GM12878 (cell line): Measurements from ENCODE around the gene C15orf39. TPM values are rescaled to one million over a fixed set of nuclear protein-coding genes. Genes with fewer than 3 reads are reported as not detected.

Source experiments
- ATAC-seq: fragments of 200-7000 bp; cut with Tn5 transposase; 3 replicates; pipeline ENCODE4 v1.9.1; 2020; ENCODE audit warnings: mild to moderate bottlenecking, moderate library complexity
- BruUV-seq: library from RNA; stranded (reverse); fragments of 400-500 nt; replicated peaks from 2 replicates; lab custom pipeline; 2021; lab: Mats Ljungman, UMichigan
- CTCF ChIA-PET: fragments of 300-600 bp; sonication (Branson Sonifier 250); formaldehyde crosslinking; extraction: SDS; loops from one replicate; lab custom pipeline; 2021; ENCODE audit warnings: inconsistent platforms; lab: Yijun Ruan, JAX
- POLR2A ChIA-PET: fragments of 350-600 bp; formaldehyde crosslinking; extraction: SDS; loops from one replicate; lab custom pipeline; 2021; ENCODE audit warnings: inconsistent platforms; lab: Charles Lee
- RAD21 ChIA-PET: fragments of 300-600 bp; sonication (Branson Sonifier 250); formaldehyde crosslinking; loops from one replicate; lab custom pipeline; 2023; ENCODE audit warnings: antibody characterized with exemption; ENCODE audit not compliant: unreplicated experiment; lab: Charles Lee
- SMC1A ChIA-PET: fragments of 300-600 bp; sonication (Branson Sonifier 250); formaldehyde crosslinking; loops from one replicate; lab custom pipeline; 2023; ENCODE audit not compliant: unreplicated experiment, uncharacterized antibody; lab: Charles Lee
- DNase-seq: peaks from one replicate; pipeline ENCODE4 v3.0.0-alpha.2; 2011; ENCODE audit warnings: low read depth, low spot score
- FAIRE-seq: peaks from 3 replicates; lab custom pipeline; 2011; peaks lifted over from hg19 to GRCh38; lab: Jason Lieb, UNC
- H2AFZ ChIP-seq: 2 replicates; pipeline ENCODE4 v1.6.0; 2011; ENCODE audit warnings: low read depth, low read length, control low read depth; ENCODE audit not compliant: control insufficient read depth
- H3K27ac ChIP-seq: 2 replicates; pipeline ENCODE4 v1.5.1; 2011; ENCODE audit warnings: control low read depth; ENCODE audit not compliant: control insufficient read depth, insufficient read depth
- H3K27me3 ChIP-seq, 2 experiments: replicated peaks in 1 of 2; 2 replicates each; pipeline versions ENCODE4 v1.6.0 to v1.6.1; 2011; ENCODE audit warnings: low read length in 1 of 2; ENCODE audit not compliant: control insufficient read depth in 2 of 2, insufficient read depth in 2 of 2
- H3K36me3 ChIP-seq, 2 experiments: 2 replicates each; pipeline ENCODE4 v1.5.1; 2011; ENCODE audit warnings: low read length in 1 of 2; ENCODE audit not compliant: control insufficient read depth in 2 of 2, insufficient read depth in 2 of 2
- H3K4me1 ChIP-seq: 2 replicates; pipeline ENCODE4 v1.6.1; 2011; ENCODE audit warnings: mild to moderate bottlenecking, low read length, moderate library complexity, mixed read lengths; ENCODE audit not compliant: control insufficient read depth, insufficient read depth
- H3K4me2 ChIP-seq: 2 replicates; pipeline ENCODE4 v1.6.0; 2011; ENCODE audit warnings: control low read depth; ENCODE audit not compliant: control insufficient read depth, insufficient read depth
- H3K4me3 ChIP-seq: fragments of 200-600 bp; sonication (generic); 2 replicates; pipeline ENCODE4 v1.5.1; 2016
- H3K79me2 ChIP-seq: 2 replicates; pipeline ENCODE4 v1.6.0; 2011; ENCODE audit warnings: low read length; ENCODE audit not compliant: control insufficient read depth, insufficient read depth
- H3K9ac ChIP-seq: 2 replicates; pipeline ENCODE4 v1.8.0; 2011; ENCODE audit warnings: low read length, control low read depth, mixed read lengths; ENCODE audit not compliant: control insufficient read depth, insufficient read depth
- H3K9me3 ChIP-seq: replicated peaks from 3 replicates; pipeline ENCODE4 v1.5.1; 2011; ENCODE audit warnings: mild to moderate bottlenecking, low read length; ENCODE audit not compliant: control insufficient read depth, insufficient read depth
- H4K20me1 ChIP-seq: 2 replicates; pipeline ENCODE4 v1.6.0; 2011; ENCODE audit not compliant: control insufficient read depth, insufficient read depth
- EP300 ChIP-seq, 2 experiments: fragments of 150-350 bp in 1 of 2; IDR thresholded peaks; 2 replicates each; pipeline ENCODE4 v1.6.1; 2011 to 2012; ENCODE audit warnings: low read depth in 2 of 2, low read length in 2 of 2, borderline replicate concordance in 1 of 2, improper control_type of control experiment in 1 of 2, inconsistent platforms in 1 of 2; ENCODE audit not compliant: control insufficient read depth in 1 of 2
- HDGF ChIP-seq: fragments of 450-650 bp; IDR thresholded peaks from 2 replicates; pipeline ENCODE4 v1.6.1; 2016; ENCODE audit warnings: antibody characterized with exemption
- NBN ChIP-seq: fragments of 450-650 bp; IDR thresholded peaks from 2 replicates; pipeline ENCODE4 v1.6.1; 2016
- PKNOX1 ChIP-seq: fragments of 450-650 bp; IDR thresholded peaks from 2 replicates; pipeline ENCODE4 v1.6.1; 2016; ENCODE audit warnings: mild to moderate bottlenecking
- PML ChIP-seq: IDR thresholded peaks from 2 replicates; pipeline ENCODE4 v1.6.1; 2012; ENCODE audit warnings: low read length, inconsistent platforms
- RAD21 ChIP-seq: IDR thresholded peaks from 2 replicates; pipeline ENCODE4 v1.6.1; 2011; ENCODE audit warnings: mild to moderate bottlenecking, low read depth, low read length, moderate library complexity; ENCODE audit not compliant: insufficient read depth
- RBBP5 ChIP-seq: fragments of 200-600 bp; sonication (generic); conservative IDR thresholded peaks from 2 replicates; pipeline ENCODE4 v1.6.1; 2016
- RELB ChIP-seq: fragments of 450-650 bp; IDR thresholded peaks from 2 replicates; pipeline ENCODE4 v1.6.1; 2017; ENCODE audit warnings: low read depth, mild to moderate bottlenecking, moderate library complexity
- SKIL ChIP-seq: fragments of 450-650 bp; IDR thresholded peaks from 2 replicates; pipeline ENCODE4 v1.6.1; 2017; ENCODE audit warnings: mild to moderate bottlenecking, low read depth, inconsistent platforms; ENCODE audit not compliant: poor library complexity, severe bottlenecking
- SP1 ChIP-seq: IDR thresholded peaks from one replicate; pipeline ENCODE4 v1.6.1; 2011; ENCODE audit warnings: low read depth, low read length
- STAT1 ChIP-seq: fragments of 450-650 bp; conservative IDR thresholded peaks from 2 replicates; pipeline ENCODE4 v1.6.1; 2014; ENCODE audit warnings: antibody characterized with exemption, mild to moderate bottlenecking
- SUPT20H ChIP-seq: IDR thresholded peaks from 2 replicates; pipeline ENCODE4 v1.6.1; 2011; ENCODE audit warnings: low read depth, mild to moderate bottlenecking, low read length, moderate library complexity, borderline replicate concordance; ENCODE audit not compliant: control insufficient read depth
- TCF3 ChIP-seq: IDR thresholded peaks from 2 replicates; pipeline ENCODE4 v1.6.1; 2012; ENCODE audit warnings: low read depth, mild to moderate bottlenecking, low read length, borderline replicate concordance; ENCODE audit not compliant: insufficient read depth
- ZBTB33 ChIP-seq: fragments of 450-650 bp; IDR thresholded peaks from 2 replicates; pipeline ENCODE4 v1.6.1; 2017; ENCODE audit warnings: mild to moderate bottlenecking
- ZSCAN29 ChIP-seq: fragments of 450-650 bp; IDR thresholded peaks from 2 replicates; pipeline ENCODE4 v1.6.1; 2017; ENCODE audit warnings: mild to moderate bottlenecking, moderate library complexity
- WGBS: methylation state at CpG from one replicate; pipeline ENCODE4 v1.1.6; 2016; ENCODE audit warnings: low lambda C conversion rate; ENCODE audit not compliant: insufficient replicate concordance, insufficient coverage; ENCODE audit errors: missing lambda C conversion rate; 5-methylcytosine and 5-hydroxymethylcytosine counted together
- in situ Hi-C: fragments of 300-500 bp; cut with MboI; formaldehyde crosslinking; loops from 9 replicates; pipeline ENCODE4 v1.14.3; 2018; ENCODE audit warnings: mixed read lengths
- intact Hi-C: fragments of 100-400 bp; cut with micrococcal nuclease; formaldehyde crosslinking; loops from one replicate; pipeline ENCODE4 v1.14.2; 2022; ENCODE audit not compliant: unreplicated experiment
- polyA plus RNA-seq, 11 experiments: library from polyadenylated mRNA; depleted of rRNA in 4 of 11; unstranded in 6 of 11; stranded (reverse) in 5 of 11; fragments of >200 nt; fragmentation: Nextera tagmentation in 4 of 11; fragmentation: Illumina TruSeq in 1 of 11; extraction: Ambion mirVana in 4 of 11; extraction: Trizol in 1 of 11; gene quantifications; 1 replicate in 1 of 11; 2 replicates in 10 of 11; pipeline versions ENCODE4 v1.2.1 to v1.2.3, GENCODE V29; 2011 to 2016; ENCODE audit warnings: inconsistent platforms in 2 of 11, missing spikeins in 2 of 11, low read depth in 1 of 11
- total RNA-seq, 4 experiments: library from RNA; depleted of rRNA in 3 of 4; stranded (reverse); fragments of >200 nt in 3 of 4; fragmentation: Illumina TruSeq in 1 of 4; extraction: Trizol in 1 of 4; gene quantifications; 2 replicates each; pipeline versions ENCODE4 v1.2.1 to v1.2.3, GENCODE V29; 2013 to 2021

C15orf39 gene
- total and polyA plus RNA-seq, 10 of the 15 experiments (the other 5 are each of a cell fraction or from before 2014, with no cell fraction given): 2.3 to 139 (median 33.0) TPM

- Histone ChIP-seq H3K4me3 (no peak overlapping the region), H3K4me2 (no peak overlapping the region), H3K27ac (no peak overlapping the region), H3K27me3 (no peaks in the 10 kb centered on the region), H4K20me1 (no peaks in the 10 kb centered on the region), H3K9me3 (no peaks in the 10 kb centered on the region), H3K79me2 (no peaks in the 10 kb centered on the region), H3K4me1 (no peaks in the 10 kb centered on the region), H2AFZ (no peak overlapping the region), H3K9ac (no peak overlapping the region), H3K36me3 (no peaks in the 10 kb centered on the region)
- BruUV-seq: no TSS peak
- ChIA-PET CTCF (no interaction called here), RAD21 (no interaction called here), SMC1A (interaction anchor here (0.8 kb wide), 1 partner anchor 41 kb away, joined by 3 read pairs; no protein-coding TSS in a partner anchor), POLR2A (no interaction called here)
- no peak for TF ChIP-seq EP300 (IDR thresholded peaks at IDR 0.05; ENCODE audit: borderline replicate concordance in 1 of 2, control insufficient read depth in 1 of 2, low read depth in 2 of 2, low read length in 2 of 2)
- no peak for TF ChIP-seq PKNOX1
- no peak for TF ChIP-seq RBBP5
- TF ChIP-seq STAT1: no peak
- no peak for TF ChIP-seq PML
- TF ChIP-seq RAD21: no peak
- TF ChIP-seq ZBTB33: no peak
- no peak for TF ChIP-seq RELB
- no peak for TF ChIP-seq HDGF
- no peak for TF ChIP-seq SP1
- no peak for TF ChIP-seq ZSCAN29
- TF ChIP-seq NBN: no peak
- no peak for TF ChIP-seq TCF3
- TF ChIP-seq SKIL: no peak
- TF ChIP-seq SUPT20H: no peak
- no peak for ATAC-seq
- 28% methylated on average over 5 of the region's 5 CpGs for WGBS
- no peak for DNase-seq
- no peak for FAIRE-seq
- intact Hi-C loops (no loop called here), in situ Hi-C loops (loop anchor here (5.0 kb wide), 1 partner anchor 79 kb away; no protein-coding TSS in a partner anchor)
Measured at GRCh38 chr15:75238150-75238549, 36.5 kb downstream of the C15orf39 start.
